ENCODE data around the gene ACTR3C.

GRCh38 chr7:150342121-150342408 is 18.7 kb upstream of the ACTR3C start:
- TF ChIP-seq POLR2A (IDR thresholded peaks at IDR 0.05) (no peak), CTCF (IDR thresholded peaks at IDR 0.05) (no peak), POLR2AphosphoS5 (IDR thresholded peaks at IDR 0.05) (no peak), EP300 (IDR thresholded peaks at IDR 0.05) (no peak)

Measured in stomach (tissue), 4 donors.